HepG2 (cell line): ENCODE data around the gene FAM83E. TPM values are rescaled to one million over a fixed set of nuclear protein-coding genes. Genes with fewer than 3 reads are reported as not detected.
A peak's percentile ranks its signal among the peaks of the same experiment; 100 is the strongest.

Experiments
- ATF6 ChIP-seq: sonication (generic); formaldehyde crosslinking; conservative IDR thresholded peaks from 2 replicates; pipeline ENCODE4 v1.4.0; 2020; ENCODE audit warnings: missing genetic modification reagents
- ATF7-NPFF ChIP-seq: sonication (generic); formaldehyde crosslinking; IDR thresholded peaks from 2 replicates; pipeline ENCODE4 v1.8.1; 2023; ENCODE audit warnings: mild to moderate bottlenecking, low read depth, missing genetic modification reagents, moderate library complexity
- CREBL2 ChIP-seq: sonication (generic); formaldehyde crosslinking; IDR thresholded peaks from 2 replicates; pipeline ENCODE4 v1.8.1; 2023; ENCODE audit warnings: missing genetic modification reagents, mild to moderate bottlenecking, borderline replicate concordance
- IKZF5 ChIP-seq: IDR thresholded peaks from 2 replicates; pipeline ENCODE4 v1.6.1; 2018; ENCODE audit warnings: missing genetic modification reagents, mild to moderate bottlenecking, missing compliant biosample characterization
- KDM5B ChIP-seq: sonication (generic); formaldehyde crosslinking; IDR thresholded peaks from 2 replicates; pipeline ENCODE4 v1.4.0; 2020; ENCODE audit warnings: missing genetic modification reagents, mild to moderate bottlenecking, borderline replicate concordance
- MIER3 ChIP-seq: IDR thresholded peaks from 2 replicates; pipeline ENCODE4 v1.6.1; 2016; ENCODE audit warnings: missing compliant biosample characterization, borderline replicate concordance
- NFKBIZ ChIP-seq: IDR thresholded peaks from 2 replicates; pipeline ENCODE4 v1.6.1; 2018; ENCODE audit warnings: missing genetic modification reagents, missing compliant biosample characterization
- PBX3 ChIP-seq: sonication (generic); formaldehyde crosslinking; IDR thresholded peaks from 2 replicates; pipeline ENCODE4 v1.8.1; 2023; ENCODE audit warnings: missing genetic modification reagents, inconsistent platforms, borderline replicate concordance
- PHF21A ChIP-seq: sonication (generic); formaldehyde crosslinking; IDR thresholded peaks from 2 replicates; pipeline ENCODE4 v1.5.0; 2020; ENCODE audit warnings: mild to moderate bottlenecking, missing genetic modification reagents
- SNAI1 ChIP-seq: sonication (generic); formaldehyde crosslinking; IDR thresholded peaks from 2 replicates; pipeline ENCODE4 v1.5.0; 2020; ENCODE audit warnings: mild to moderate bottlenecking, missing genetic modification reagents, borderline replicate concordance
- TFDP2 ChIP-seq: sonication (generic); formaldehyde crosslinking; IDR thresholded peaks from 2 replicates; pipeline ENCODE4 v1.4.0; 2020; ENCODE audit warnings: missing genetic modification reagents
- ZBTB14 ChIP-seq: sonication (generic); formaldehyde crosslinking; IDR thresholded peaks from 2 replicates; pipeline ENCODE4 v1.4.0; 2020; ENCODE audit warnings: missing genetic modification reagents
- ZFP91 ChIP-seq: sonication (generic); formaldehyde crosslinking; IDR thresholded peaks from 2 replicates; pipeline ENCODE4 v1.9.0; 2022; ENCODE audit warnings: missing genetic modification reagents, mild to moderate bottlenecking, borderline replicate concordance
- ZNF232 ChIP-seq: sonication (generic); formaldehyde crosslinking; IDR thresholded peaks from 2 replicates; pipeline ENCODE4 v1.4.0; 2020; ENCODE audit warnings: missing genetic modification reagents, borderline replicate concordance
- ZNF331 ChIP-seq: sonication (generic); formaldehyde crosslinking; IDR thresholded peaks from 2 replicates; pipeline ENCODE4 v1.4.0; 2020; ENCODE audit warnings: missing genetic modification reagents
- ZNF446 ChIP-seq: sonication (generic); formaldehyde crosslinking; IDR thresholded peaks from 2 replicates; pipeline ENCODE4 v1.5.0; 2020; ENCODE audit warnings: mild to moderate bottlenecking, missing genetic modification reagents
- ZNF563 ChIP-seq: sonication (generic); formaldehyde crosslinking; IDR thresholded peaks from 2 replicates; pipeline ENCODE4 v1.8.0; 2022; ENCODE audit warnings: mild to moderate bottlenecking, moderate library complexity, missing genetic modification reagents
- ZNF580 ChIP-seq: IDR thresholded peaks from 2 replicates; pipeline ENCODE4 v1.6.1; 2016; ENCODE audit warnings: low read depth, borderline replicate concordance
- ZNF766 ChIP-seq: sonication (generic); formaldehyde crosslinking; IDR thresholded peaks from 2 replicates; pipeline ENCODE4 v1.5.0; 2020; ENCODE audit warnings: missing genetic modification reagents, borderline replicate concordance
- ZNF891 ChIP-seq: sonication (generic); formaldehyde crosslinking; IDR thresholded peaks from 2 replicates; pipeline ENCODE4 v1.5.0; 2020; ENCODE audit warnings: mild to moderate bottlenecking, missing genetic modification reagents
- polyA plus RNA-seq, 8 experiments: library from polyadenylated mRNA; depleted of rRNA in 3 of 8; stranded (reverse) in 7 of 8; unstranded in 1 of 8; fragments of >200 nt; fragmentation: Illumina TruSeq in 4 of 8; extraction: Trizol in 4 of 8; gene quantifications; 2 replicates each; pipeline versions ENCODE4 v1.2.1 to v1.2.3, GENCODE V29; 2011 to 2016; ENCODE audit warnings: low read depth in 4 of 8, missing spikeins in 1 of 8, mixed read lengths in 1 of 8; ENCODE audit not compliant: insufficient read depth in 1 of 8
- total RNA-seq, 5 experiments: library from RNA; depleted of rRNA; stranded (reverse); fragments of >200 nt; fragmentation: Illumina TruSeq; extraction: Trizol; gene quantifications; 2 replicates each; pipeline ENCODE4 v1.2.3, GENCODE V29; 2016; ENCODE audit warnings: low read depth in 1 of 5

Gene FAM83E
- total and polyA plus RNA-seq, 2 of the 13 experiments (the other 11 are each of a cell fraction or from before 2014, with no cell fraction given): 0.18 to 0.60 TPM

GRCh38 chr19:48637449-48637947 lies 22.6 kb upstream of the FAM83E start (continued):
- TF ChIP-seq ZNF331 (CRISPR knock-in tag): 0 out of 2 replicates have a peak, but pooled peaks have one; percentile 11
- no peak for TF ChIP-seq ZNF891 (CRISPR knock-in tag)
- peak; percentile 96; the same call in 1 of the 2 replicates for TF ChIP-seq ATF7-NPFF
- TF ChIP-seq CREBL2 (CRISPR knock-in tag): 0 out of 2 replicates have a peak, but pooled peaks have one; percentile 31
- peak; percentile 94 for TF ChIP-seq TFDP2
- peak; percentile 33; the same call in 1 of the 2 replicates for TF ChIP-seq ZNF580 (CRISPR knock-in tag)
- peak; percentile 100 for TF ChIP-seq ZFP91 (CRISPR knock-in tag)
- no peak for TF ChIP-seq NFKBIZ
- peak; percentile 92; the same call in 1 of the 2 replicates for TF ChIP-seq SNAI1 (CRISPR knock-in tag)
- peak; percentile 25; the same call in 1 of the 2 replicates for TF ChIP-seq IKZF5
- TF ChIP-seq ATF6: no peak; the same call in 1 of the 2 replicates
- TF ChIP-seq MIER3 (CRISPR knock-in tag): no peak
- peak; percentile 94 for TF ChIP-seq ZNF563
- TF ChIP-seq ZBTB14: no peak
- TF ChIP-seq ZNF766 (CRISPR knock-in tag): no peak
- TF ChIP-seq ZNF446 (CRISPR knock-in tag): no peak; the same call in 1 of the 2 replicates
- no peak for TF ChIP-seq PBX3 (CRISPR knock-in tag)
- TF ChIP-seq KDM5B (CRISPR knock-in tag): peak; percentile 92; the same call in 1 of the 2 replicates
- no peak for TF ChIP-seq ZNF232 (CRISPR knock-in tag)
- TF ChIP-seq PHF21A (CRISPR knock-in tag): peak; percentile 77; the same call in 1 of the 2 replicates
